PC-3 (cell line): ENCODE results near the gene STK4. TPM values are rescaled to one million over a fixed set of nuclear protein-coding genes. Genes with fewer than 3 reads are reported as not detected.

Experiments
- ATAC-seq: fragments of 200-7000 bp; cut with Tn5 transposase; 2 replicates; pipeline ENCODE4 v1.9.1; 2020; ENCODE audit warnings: mild to moderate bottlenecking, moderate library complexity
- BruUV-seq: library from RNA; stranded (reverse); fragments of 400-500 nt; replicated peaks from 2 replicates; lab custom pipeline; 2021; lab: Mats Ljungman, UMichigan
- CTCF ChIA-PET: fragments of 300-600 bp; sonication (Branson Sonifier 250); formaldehyde crosslinking; loops from one replicate; lab custom pipeline; 2022; ENCODE audit warnings: antibody characterized with exemption; lab: Charles Lee
- POLR2A ChIA-PET: fragments of 300-600 bp; sonication (Branson Sonifier 250); formaldehyde crosslinking; loops from one replicate; lab custom pipeline; 2022; ENCODE audit warnings: antibody characterized with exemption; ENCODE audit not compliant: unreplicated experiment; lab: Charles Lee
- DNase-seq: peaks from one replicate; pipeline ENCODE4 v3.0.0-alpha.2; 2015
- H2AFZ ChIP-seq: fragments of 300-600 bp; sonication (generic); 2 replicates; pipeline ENCODE4 v1.6.0; 2016; ENCODE audit warnings: antibody characterized with exemption, low read length
- H3F3A ChIP-seq: fragments of 300-600 bp; sonication (generic); one replicate; pipeline ENCODE4 v1.6.0; 2017; ENCODE audit warnings: antibody characterized with exemption, low read length, control low read depth, mild to moderate bottlenecking; ENCODE audit not compliant: unreplicated experiment
- H3K27ac ChIP-seq: fragments of 300-600 bp; sonication (generic); 2 replicates; pipeline ENCODE4 v1.5.1; 2016; ENCODE audit warnings: mild to moderate bottlenecking, low read length
- H3K27me3 ChIP-seq: fragments of 300-600 bp; sonication (generic); 2 replicates; pipeline ENCODE4 v1.6.1; 2016; ENCODE audit warnings: low read length, mixed read lengths
- H3K36me3 ChIP-seq: fragments of 300-600 bp; sonication (generic); 2 replicates; pipeline ENCODE4 v1.6.1; 2016; ENCODE audit warnings: low read depth, mixed run types, low read length, mixed read lengths
- H3K4me1 ChIP-seq: fragments of 300-600 bp; sonication (generic); 2 replicates; pipeline ENCODE4 v1.5.1; 2016; ENCODE audit warnings: low read length; ENCODE audit not compliant: insufficient read depth
- H3K4me2 ChIP-seq: fragments of 300-600 bp; sonication (generic); 2 replicates; pipeline ENCODE4 v1.6.0; 2016; ENCODE audit warnings: low read length
- H3K4me3 ChIP-seq: fragments of 300-600 bp; sonication (generic); 2 replicates; pipeline ENCODE4 v1.5.1; 2016; ENCODE audit warnings: mild to moderate bottlenecking, low read length, mixed read lengths
- H3K79me2 ChIP-seq: fragments of 300-600 bp; sonication (generic); 2 replicates; pipeline ENCODE4 v1.6.1; 2017; ENCODE audit warnings: low read length, mixed read lengths
- H3K9ac ChIP-seq: fragments of 300-600 bp; sonication (generic); 2 replicates; pipeline ENCODE4 v1.6.0; 2016; ENCODE audit warnings: mild to moderate bottlenecking, low read length
- H3K9me2 ChIP-seq: fragments of 300-600 bp; sonication (generic); replicated peaks from 2 replicates; pipeline ENCODE4 v1.6.1; 2016; ENCODE audit warnings: mixed run types, low read length, mixed read lengths
- H3K9me3 ChIP-seq: fragments of 300-600 bp; sonication (generic); 2 replicates; pipeline ENCODE4 v1.6.1; 2016; ENCODE audit warnings: low read length, mixed read lengths
- H4K20me1 ChIP-seq: fragments of 300-600 bp; sonication (generic); 2 replicates; pipeline ENCODE4 v1.6.1; 2016; ENCODE audit warnings: low read length, mixed read lengths
- CTCF ChIP-seq: fragments of 300-600 bp; sonication (generic); conservative IDR thresholded peaks from 2 replicates; pipeline ENCODE4 v1.5.1; 2017; ENCODE audit warnings: antibody characterized with exemption, low read depth, mild to moderate bottlenecking, low read length
- EZH2 ChIP-seq: fragments of 300-600 bp; sonication (generic); IDR thresholded peaks from one replicate; pipeline ENCODE4 v1.6.1; 2017; ENCODE audit warnings: antibody characterized with exemption, mild to moderate bottlenecking, low read length; ENCODE audit not compliant: unreplicated experiment
- EZH2phosphoT487 ChIP-seq: fragments of 300-600 bp; sonication (generic); IDR thresholded peaks from 2 replicates; pipeline ENCODE4 v1.6.1; 2018; ENCODE audit warnings: mild to moderate bottlenecking, antibody characterized with exemption, low read length, borderline replicate concordance
- intact Hi-C: fragments of 100-400 bp; cut with micrococcal nuclease; formaldehyde crosslinking; loops from 2 replicates; pipeline ENCODE4 v1.9.0; 2023
- total RNA-seq: library from RNA; depleted of rRNA; stranded (reverse); fragments of >200 nt; gene quantifications from 2 replicates; pipeline ENCODE4 v1.2.3, GENCODE V29; 2014

Gene STK4
- total RNA-seq, 1 experiment from 2014 or later, result 18.6 TPM

DNA sequence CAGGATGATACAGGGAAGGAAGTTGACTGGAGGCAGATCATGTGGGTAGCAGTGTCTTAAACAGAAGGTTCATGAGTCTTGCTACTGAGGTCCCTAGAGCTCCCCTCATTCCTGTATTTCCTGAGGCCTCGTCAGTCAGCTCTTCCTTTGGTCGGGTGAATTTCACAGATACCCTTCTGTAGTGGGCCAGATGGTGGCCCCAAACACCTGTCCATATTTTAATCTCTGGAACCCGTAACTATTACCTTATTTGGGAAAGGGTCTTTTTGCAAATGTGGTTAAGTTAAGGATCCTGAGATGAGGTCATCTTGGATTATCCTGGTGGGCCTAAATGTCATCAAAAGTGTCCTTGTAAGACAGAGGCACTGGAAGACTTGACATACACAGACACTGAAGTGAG is 125.1 kb downstream of the STK4 start:
- intact Hi-C loops, result no loop called here
- BruUV-seq, result no TSS peak
- ChIA-PET CTCF (interaction anchor here (0.5 kb wide), 1 partner anchor 124 kb away, joined by 5 read pairs; no protein-coding TSS in a partner anchor), POLR2A (no interaction called here)
- DNase-seq, result no peak
- no peak overlapping the region for H3K9ac ChIP-seq
- no peak for ATAC-seq
- H4K20me1 ChIP-seq, result no peaks in the 10 kb centered on the region
- no peak overlapping the region for H2AFZ ChIP-seq
- H3K9me2 ChIP-seq, result no peaks in the 10 kb centered on the region
- peaks cover 9% of the 10 kb centered on the region for H3F3A ChIP-seq
- no peak overlapping the region for H3K4me3 ChIP-seq
- H3K4me2 ChIP-seq, result no peak overlapping the region
- no peak overlapping the region for H3K27ac ChIP-seq
- no peak for TF ChIP-seq EZH2
- TF ChIP-seq CTCF, result no peak
- TF ChIP-seq EZH2phosphoT487, result no peak
- H3K79me2 ChIP-seq, result no peaks in the 10 kb centered on the region
- H3K9me3 ChIP-seq, result no peaks in the 10 kb centered on the region
- H3K36me3 ChIP-seq, result no peaks in the 10 kb centered on the region
- no peaks in the 10 kb centered on the region for H3K27me3 ChIP-seq
- H3K4me1 ChIP-seq, result peaks cover 28% of the 10 kb centered on the region

DNA sequence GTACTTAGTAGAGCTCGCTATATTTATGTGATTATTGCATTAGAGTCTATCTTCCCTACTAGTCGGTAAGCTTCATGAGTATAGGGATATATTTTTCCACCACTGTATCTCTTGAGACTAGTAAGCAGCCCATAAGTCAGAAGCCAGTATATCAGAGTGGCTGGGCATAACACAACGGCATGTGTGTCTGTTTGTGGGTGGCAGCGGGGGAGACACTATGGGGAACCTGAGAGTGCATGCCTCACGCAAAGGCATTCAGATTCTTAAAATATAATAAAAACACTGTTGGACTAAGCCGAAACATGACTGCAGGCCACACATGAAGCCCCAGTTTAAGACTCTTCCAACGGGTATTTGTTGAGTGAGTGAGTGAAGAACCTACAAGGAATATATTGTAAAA is 126.6 kb downstream of the STK4 start:
- H4K20me1 ChIP-seq, result no peaks in the 10 kb centered on the region
- ATAC-seq, result no peak
- no peaks in the 10 kb centered on the region for H3K27me3 ChIP-seq
- no peaks in the 10 kb centered on the region for H3K36me3 ChIP-seq
- H3K4me2 ChIP-seq, result no peak overlapping the region
- no peaks in the 10 kb centered on the region for H3K9me2 ChIP-seq
- CTCF ChIA-PET, result no interaction called here
- peaks cover 14% of the 10 kb centered on the region for H3K4me1 ChIP-seq
- no peak for DNase-seq
- POLR2A ChIA-PET, result no interaction called here
- no peaks in the 10 kb centered on the region for H3K79me2 ChIP-seq
- no peak overlapping the region for H3K4me3 ChIP-seq
- peaks cover 2% of the 10 kb centered on the region for H3F3A ChIP-seq
- no peak overlapping the region for H3K27ac ChIP-seq
- H3K9me3 ChIP-seq, result no peaks in the 10 kb centered on the region
- intact Hi-C loops, result no loop called here
- H3K9ac ChIP-seq, result no peak overlapping the region
- no TSS peak for BruUV-seq
- TF ChIP-seq EZH2, result no peak
- no peak for TF ChIP-seq CTCF
- no peak for TF ChIP-seq EZH2phosphoT487
- no peak overlapping the region for H2AFZ ChIP-seq

- DNase-seq (no peak), ATAC-seq (no peak)
- ChIA-PET CTCF (interaction anchor here (4.3 kb wide), 1 partner anchor 51 kb away, joined by 64 read pairs; no protein-coding TSS in a partner anchor), POLR2A (no interaction called here)
- H3K4me3 ChIP-seq, result no peak overlapping the region
- no TSS peak for BruUV-seq
- H3K9ac ChIP-seq, result no peak overlapping the region
- no peaks in the 10 kb centered on the region for H4K20me1 ChIP-seq
- H3K27ac ChIP-seq, result no peak overlapping the region
- no peaks in the 10 kb centered on the region for H3K9me3 ChIP-seq
- no peaks in the 10 kb centered on the region for H3K36me3 ChIP-seq
- TF ChIP-seq EZH2phosphoT487 (no peak), CTCF (no peak), EZH2 (no peak)
- H3K4me2 ChIP-seq, result no peak overlapping the region
- no peaks in the 10 kb centered on the region for H3F3A ChIP-seq
- H3K27me3 ChIP-seq, result no peaks in the 10 kb centered on the region
- no peaks in the 10 kb centered on the region for H3K79me2 ChIP-seq
- intact Hi-C loops, result loop anchor here (2.0 kb wide), 1 partner anchor 13 kb away; no protein-coding TSS in a partner anchor
- H3K4me1 ChIP-seq, result peaks cover 2% of the 10 kb centered on the region
- H2AFZ ChIP-seq, result no peak overlapping the region
- H3K9me2 ChIP-seq, result no peaks in the 10 kb centered on the region
These were observed 127.9 kb downstream of the STK4 start for GRCh38 chr20:45094201-45094600.
